NCI-H446 treated with DMSO at 0.1 percent for 48 hours (cell line): ENCODE measurements around the gene SSBP2.
"Not testable (repeated sequence)": the region's sequence is repeated elsewhere in the genome, so short reads cannot be mapped to it uniquely, and the experiment has no call there.

ENCODE experiments used
- DNase-seq: peaks from one replicate; lab custom pipeline; 2025; lab: John Stamatoyannopoulos, UW

SSBP2 gene

DNA sequence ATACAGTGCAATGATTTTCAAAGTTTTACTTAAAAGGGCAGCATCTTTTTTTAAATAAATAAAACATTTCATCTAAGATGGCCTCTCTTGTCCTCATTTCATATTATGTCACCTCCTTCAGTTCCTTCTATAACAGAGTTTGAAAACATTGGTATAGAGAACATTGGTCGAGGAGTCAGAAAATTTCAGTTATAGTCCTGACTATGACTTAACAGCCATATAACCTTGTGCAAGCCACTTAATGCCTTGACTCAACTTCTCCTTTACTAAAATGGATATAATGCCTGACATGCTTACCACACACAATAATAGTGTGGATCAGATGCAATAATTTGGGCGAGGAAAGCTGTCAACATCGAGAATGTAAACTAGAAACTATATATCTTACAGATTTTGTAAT lies 22.6 kb downstream of the SSBP2 start:
- DNase-seq = no peak

DNA sequence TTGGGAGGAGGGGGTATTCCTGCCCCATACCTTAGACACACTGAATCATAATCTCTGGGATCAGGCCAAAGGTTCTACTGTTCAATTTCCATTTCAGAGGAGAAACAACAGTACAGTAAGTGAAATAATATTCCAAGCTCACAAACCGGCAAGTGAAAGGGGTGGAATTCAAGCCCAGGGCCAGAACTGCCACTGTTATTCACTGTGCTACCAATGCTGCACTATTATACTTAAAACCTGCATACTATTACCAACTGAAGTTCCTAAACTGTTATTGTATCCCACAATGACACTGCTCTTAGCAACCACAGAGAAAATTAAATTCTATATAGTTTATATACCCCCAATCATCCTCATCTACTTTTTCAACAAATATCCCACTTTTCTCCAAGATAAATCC lies 24.6 kb downstream of the SSBP2 start:
- DNase-seq = no peak

DNA sequence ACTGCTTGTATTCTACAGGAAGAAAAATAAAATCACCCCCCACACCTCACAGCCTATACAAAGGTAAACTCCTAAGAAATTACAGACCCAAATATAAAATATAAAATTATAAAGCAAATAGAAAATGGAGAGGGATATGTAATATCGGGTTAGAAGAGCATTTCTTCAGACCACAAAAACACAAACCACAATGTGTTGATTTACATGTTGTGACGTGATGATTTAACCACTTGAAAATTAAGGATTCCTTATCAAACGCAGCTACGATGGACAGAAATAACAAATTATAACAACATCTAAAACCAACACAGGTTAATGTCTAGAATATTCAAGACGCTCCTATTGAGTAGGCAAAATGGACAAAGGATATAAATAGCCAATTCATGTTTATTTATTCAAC lies 26.3 kb downstream of the SSBP2 start:
- no peak for DNase-seq

DNA sequence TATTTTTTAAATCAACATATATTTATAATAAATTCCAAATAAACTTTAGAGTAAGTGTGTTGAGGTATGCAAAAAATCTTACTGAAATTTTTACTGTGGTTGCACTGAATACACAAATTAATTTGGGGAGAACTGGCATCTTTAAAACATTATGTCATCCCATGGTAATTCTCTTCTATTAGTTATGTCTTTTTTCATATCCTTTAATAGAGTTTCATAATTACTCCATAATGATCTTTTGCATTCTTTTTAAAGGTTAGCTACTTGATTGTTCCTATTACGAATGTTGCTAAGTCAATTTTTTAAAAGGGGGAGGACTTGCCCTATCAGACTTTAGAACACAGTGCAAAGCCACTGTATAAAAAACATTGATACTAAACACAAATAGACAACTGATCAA lies 26.8 kb downstream of the SSBP2 start:
- no peak for DNase-seq

DNA sequence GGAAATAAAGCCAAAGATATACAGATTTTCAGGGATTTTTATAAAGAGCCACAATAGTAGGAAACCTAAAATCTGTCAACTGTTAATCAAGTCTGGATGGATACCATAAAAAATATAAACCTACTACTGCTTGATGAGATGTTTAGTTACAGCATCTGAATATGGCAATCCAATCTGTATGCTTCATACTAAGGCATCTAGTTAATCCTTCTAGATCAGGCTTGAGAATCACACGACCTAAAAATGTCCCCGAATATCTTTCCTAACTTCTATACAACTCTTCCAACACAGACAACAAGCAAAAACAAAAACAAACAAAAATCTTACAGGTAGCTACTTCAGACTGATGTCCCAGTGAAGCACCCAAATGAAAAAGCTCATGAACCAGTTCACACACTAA lies 29.8 kb downstream of the SSBP2 start:
- no peak for DNase-seq

DNA sequence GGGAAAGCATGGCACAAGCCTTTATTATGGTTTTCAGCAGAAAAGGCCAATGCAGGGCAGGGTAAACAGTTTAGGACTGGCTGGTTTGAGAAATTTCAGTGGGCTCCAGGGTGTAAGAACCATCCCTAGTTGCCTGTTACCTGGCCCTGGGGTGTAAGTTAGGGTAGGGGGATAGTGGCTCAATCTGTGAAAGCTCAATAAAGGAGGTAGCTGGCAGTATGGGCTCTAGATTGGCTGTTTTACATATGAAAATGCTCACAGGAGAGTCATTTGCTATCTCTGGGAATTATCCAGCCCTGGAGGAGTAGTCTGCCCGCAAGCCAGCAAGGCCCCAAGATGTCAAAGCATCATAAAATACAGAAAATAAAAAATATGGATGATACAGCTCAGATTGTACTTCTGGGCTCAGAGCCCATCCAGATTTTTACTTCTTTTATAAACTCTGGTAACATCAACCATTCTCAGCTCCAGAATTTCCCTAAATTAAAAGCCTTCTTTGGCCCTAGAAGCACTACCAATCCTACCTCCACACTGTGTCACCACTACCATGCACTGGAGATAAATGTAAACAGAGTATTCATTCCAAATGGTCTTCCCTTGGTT lies 31.1 kb downstream of the SSBP2 start:
- no peak for DNase-seq

DNA sequence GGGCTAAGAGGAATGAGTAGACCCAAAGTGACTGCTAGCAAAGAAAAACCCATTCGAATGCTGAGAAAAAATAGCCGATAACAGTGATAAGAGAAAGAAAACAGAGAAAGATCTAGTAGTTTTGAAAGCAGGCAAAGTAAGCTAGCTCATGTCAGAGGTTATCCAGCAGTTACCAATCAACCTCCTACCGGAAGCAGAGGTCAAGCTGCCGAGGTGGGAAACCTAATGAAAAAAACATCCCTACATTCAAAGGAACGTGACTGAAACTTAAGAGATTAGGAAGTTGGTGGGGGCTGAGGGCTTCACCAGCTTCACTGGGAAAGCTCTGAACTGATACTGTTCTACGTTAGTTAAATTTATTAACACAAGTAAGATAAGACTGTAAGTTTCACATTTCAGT lies 32.6 kb downstream of the SSBP2 start:
- no peak for DNase-seq

DNA sequence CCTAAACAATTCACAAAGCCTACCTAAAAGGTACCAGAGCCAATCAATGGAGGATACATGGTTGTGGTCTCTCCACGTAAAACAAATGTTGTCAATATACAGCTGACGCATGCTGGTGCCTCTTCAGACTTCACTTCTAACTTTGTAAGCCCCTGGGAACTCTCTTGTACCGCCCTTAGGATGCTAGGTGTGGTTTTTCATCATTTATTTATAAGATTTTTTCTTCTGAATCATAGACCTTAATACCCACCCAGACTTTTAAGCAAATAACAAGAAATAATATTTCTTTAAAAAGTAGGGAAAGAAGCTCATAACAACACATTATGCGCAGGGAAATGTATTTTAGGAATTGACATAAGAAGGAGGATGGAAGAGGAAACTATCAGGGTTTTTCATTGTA lies 33.0 kb downstream of the SSBP2 start:
- DNase-seq = no peak

DNA sequence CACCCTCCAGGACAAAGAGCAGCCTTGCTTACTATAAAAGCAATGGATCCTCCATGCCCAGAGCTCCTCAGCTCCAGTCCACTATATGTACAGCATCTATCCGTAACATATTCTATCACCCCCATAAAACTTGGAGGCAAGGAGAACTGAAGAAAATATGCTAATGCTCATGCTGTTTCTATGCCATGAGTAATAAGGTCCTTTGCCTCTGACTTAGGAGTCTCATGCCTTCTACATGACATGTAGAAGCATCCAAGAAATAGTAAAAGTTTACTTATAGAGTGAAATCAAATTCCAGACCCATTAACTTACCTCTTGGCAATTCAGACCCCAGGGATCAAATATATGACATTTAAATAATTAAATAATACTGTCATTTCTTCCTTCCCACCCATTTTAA lies 33.7 kb downstream of the SSBP2 start:
- DNase-seq = no peak

DNA sequence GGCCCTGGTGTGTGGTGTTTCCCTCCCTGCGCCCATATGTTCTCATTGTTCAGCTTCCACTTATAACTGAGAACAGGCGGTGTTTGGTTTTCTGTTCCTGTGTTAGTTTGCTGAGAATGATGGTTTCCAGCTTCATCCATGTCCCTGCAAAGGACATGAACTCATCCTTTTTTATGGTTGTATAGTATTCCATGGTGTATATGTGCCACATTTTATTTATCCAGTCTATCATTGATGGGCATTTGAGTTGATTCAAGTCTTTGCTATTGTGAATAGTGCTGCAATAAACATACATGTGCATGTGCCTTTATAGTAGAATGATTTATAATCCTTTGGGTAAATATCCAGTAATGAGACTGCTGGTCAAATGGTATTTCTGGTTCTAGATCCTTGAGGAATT lies 36.8 kb downstream of the SSBP2 start:
- not testable (repeated sequence) for DNase-seq

DNA sequence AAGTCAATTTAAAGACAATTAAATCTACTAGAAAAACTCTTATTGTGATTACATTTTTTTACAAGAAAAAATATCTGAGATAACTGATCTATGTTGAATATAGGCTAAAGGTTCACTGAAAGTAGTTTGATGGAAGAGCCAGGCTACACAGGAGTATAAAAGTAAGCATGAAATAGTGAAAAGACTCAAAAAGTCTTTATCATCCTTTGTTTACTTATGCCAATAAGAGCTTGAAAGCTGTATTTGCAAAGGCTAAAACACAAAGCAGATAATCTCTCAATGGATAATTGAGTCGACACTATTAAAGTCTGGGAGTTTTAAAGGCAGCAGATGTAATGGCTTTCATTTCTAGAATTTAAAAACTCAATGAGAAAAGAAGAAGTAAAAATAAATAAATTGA lies 42.0 kb downstream of the SSBP2 start:
- DNase-seq = no peak

DNA sequence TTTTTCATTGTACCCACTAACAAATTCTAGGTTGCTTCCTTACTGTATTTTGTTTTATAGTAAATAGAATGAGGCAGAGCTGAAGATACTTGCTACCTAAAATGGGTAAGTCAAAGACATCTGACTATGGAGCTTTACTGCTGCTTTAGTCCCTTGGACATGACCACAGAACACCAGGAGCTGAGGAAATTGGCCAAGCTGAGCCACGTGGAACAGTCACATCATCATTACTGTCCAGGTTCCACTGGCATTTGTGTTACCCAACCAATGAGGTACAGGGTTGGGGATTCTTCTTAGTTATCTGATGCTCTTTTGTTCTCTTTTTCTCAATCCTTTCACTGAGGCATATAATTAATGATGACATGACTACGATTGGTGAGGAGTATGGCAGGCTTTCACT lies 47.1 kb downstream of the SSBP2 start:
- no peak for DNase-seq

DNA sequence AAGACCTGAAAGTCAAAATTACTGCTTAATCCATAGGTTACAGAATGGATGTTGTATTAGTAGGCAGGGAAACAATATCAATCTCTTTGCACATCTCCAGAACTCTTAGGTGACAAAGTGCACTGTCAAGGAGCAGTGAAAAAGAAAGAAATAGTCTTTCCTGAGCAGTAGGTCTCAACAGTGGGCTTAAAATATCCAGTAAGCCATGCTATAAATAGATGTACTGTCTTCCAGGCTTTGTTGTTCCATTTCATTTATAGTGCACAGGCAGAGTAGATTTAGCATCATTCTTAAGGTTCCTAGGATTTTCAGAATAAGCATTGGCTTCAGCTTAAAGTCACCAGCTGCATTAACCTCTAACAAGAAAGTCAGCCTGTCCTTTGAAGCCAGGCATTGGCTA lies 50.7 kb downstream of the SSBP2 start:
- DNase-seq = no peak

DNA sequence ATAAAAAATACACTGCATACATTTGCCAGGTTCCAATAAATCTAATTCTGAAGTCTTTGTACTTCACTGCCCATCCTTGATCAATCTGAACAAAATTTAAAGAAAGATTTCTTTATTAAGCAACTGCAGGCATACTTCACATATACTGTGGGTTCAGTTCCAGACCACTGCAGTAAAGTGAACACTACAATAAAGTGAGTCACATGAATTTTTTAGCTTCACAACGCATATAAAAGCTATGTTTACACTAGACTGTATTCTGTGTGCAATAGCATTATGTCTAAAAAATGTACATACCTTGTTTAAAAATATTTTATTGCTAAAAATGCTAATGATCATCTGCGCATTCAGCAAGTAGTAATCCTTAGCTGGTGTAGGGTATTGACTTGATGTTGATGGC lies 52.1 kb downstream of the SSBP2 start:
- DNase-seq = no peak

DNA sequence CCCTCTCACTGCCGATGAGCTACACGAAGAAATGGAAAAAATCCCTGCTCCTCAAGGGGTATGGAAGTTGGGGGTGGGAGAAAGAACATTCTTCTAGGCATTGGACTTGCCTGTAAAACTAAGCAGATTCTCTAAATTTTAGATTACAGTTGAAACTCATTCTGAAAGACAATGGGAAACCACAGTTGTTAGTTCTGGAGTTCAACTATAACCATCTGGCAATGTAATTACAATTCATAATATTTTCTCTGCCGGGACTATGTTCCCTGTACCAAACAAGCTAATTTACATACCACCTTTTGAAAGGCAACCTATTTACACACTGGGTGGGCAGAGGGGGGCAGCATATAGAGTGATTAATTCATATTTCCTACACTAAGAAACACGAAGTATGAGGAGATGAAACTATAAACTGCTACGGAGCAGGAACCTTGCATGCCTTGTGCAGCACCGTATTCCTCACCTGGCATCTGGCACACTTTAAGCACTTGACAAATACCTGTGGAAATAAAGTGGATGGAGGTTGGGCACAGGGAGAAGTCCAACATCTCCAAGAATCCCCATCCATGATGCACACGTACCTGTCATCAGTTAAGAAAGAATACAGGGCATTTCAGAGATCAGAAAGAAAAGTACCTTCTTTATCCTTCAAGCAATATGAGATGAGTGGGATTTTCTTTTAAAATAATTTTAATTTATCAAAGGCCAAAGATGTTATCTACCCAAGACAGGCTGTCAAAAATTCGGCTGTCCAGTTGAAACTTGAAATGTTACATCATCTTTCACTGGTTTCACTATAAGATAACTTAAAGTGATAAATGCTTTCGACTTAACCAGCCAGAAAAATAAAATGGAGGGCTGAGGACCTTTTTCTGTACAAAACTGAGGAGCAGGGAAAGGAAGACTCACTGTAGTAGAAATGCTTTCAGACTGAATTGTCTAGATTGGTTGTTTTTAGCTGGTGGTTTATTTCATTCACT lies 54.2 kb downstream of the SSBP2 start:
- DNase-seq = no peak

DNA sequence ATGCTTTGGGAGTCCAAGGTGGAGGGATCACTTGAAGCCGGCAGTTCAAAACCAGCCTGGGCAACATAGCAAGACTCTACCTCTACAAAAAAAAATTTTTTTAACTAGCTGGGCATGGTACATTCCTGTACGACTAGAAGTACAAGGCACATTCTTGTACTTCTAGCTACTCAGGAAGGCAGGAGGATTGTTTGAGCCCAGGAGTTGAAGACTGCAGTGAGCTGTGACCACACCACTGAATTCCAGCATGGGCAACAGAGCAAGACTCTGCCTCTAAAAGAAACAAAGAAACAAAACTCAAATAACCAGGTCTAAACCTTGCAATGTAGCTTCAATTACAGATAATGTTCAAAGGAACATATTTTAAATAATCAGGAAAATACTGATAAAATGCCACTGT lies 56.2 kb downstream of the SSBP2 start:
- DNase-seq = no peak

DNA sequence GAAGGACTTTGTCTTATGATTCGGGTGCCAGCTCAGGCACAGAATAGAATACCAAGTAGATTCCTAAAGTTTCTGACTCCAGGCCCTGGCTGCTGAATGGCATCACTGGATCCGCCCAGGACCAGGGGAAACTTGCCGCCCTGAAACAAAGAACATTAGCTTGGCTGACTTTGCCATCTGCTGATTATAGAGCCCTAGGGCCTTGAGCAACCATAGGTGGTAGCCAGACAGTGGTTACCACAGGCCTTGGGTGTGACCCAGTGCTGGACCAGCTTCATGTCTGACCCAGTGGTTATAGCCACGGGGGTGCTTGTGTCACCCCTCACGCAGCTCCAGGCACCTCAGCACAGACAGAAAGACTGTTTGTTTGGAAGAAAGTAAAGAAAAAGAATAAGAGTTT lies 62.7 kb downstream of the SSBP2 start:
- DNase-seq = no peak

DNA sequence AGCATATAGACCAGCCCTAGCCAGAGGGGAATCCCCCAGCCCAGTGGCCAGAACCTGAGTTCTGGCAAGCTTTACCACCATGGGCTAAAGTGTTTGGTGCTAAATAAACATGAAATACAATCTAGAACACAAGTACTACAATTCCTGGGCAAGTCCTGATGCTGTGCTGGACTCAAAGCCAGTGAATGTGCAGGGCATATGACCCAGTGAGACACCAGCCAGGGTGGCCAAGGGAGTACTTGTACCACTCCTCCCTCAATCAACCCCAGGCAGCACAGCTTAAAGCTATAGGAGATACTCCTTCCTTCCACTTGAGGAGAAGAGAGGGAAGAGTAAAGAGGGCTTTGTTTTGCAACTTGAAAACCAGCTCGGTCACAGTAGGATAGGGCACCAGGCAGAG lies 63.6 kb downstream of the SSBP2 start:
- DNase-seq = no peak

DNA sequence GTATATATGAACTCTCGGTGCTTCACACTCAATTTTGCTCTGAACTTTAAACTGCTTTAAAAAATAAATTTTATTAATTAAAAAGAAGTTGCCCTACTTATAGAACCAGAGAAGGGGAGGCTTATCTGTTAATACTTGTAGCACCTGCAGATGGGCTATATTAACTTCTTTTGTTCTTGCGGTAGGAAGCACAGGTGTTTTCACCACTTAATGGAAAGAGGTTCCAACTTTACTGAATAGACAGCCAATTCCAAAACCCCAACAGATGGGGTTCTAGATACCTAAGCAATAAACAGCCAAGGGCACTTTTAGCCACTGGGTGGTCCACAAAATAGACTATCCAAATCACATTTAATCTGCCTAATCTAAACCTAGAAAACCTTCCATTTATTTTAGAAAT lies 65.4 kb downstream of the SSBP2 start:
- DNase-seq = no peak

DNA sequence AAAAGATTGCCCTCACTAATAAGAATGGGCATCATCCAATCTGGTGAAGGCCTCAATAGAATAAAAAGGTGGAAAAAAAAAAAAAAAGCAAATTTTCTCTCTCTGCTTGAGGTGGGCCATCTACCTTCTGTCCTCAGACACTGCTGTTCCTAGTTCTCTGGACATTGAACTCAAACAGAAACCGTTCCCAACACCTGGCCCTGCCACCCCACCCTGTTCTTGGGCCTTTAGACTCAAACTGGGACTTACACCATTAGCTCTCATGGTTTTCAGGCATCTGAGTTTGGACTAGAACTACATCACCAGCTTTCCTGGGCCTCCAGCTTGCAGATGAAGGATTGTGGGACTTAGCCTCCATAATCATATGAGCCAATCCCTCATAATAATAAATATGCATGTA lies 71.0 kb downstream of the SSBP2 start:
- no peak for DNase-seq

DNA sequence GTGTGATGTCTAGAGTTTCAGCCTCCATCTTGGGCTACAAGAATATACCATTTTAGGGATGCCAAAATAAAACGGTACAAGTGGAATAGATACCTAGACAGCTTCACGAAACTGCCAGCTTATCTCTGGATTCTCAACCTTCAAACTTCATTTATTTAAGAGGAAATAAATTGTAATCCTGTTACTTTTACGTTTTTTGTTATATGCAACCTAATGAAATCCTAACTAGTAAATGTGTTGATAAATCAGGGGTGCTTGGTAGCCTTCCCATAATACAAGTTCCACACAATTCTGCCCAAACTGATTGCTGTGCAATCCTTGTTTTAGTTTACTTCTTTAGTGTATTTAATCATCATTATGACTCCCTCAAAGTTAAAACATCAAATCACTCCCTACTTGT lies 75.5 kb downstream of the SSBP2 start:
- no peak for DNase-seq

DNA sequence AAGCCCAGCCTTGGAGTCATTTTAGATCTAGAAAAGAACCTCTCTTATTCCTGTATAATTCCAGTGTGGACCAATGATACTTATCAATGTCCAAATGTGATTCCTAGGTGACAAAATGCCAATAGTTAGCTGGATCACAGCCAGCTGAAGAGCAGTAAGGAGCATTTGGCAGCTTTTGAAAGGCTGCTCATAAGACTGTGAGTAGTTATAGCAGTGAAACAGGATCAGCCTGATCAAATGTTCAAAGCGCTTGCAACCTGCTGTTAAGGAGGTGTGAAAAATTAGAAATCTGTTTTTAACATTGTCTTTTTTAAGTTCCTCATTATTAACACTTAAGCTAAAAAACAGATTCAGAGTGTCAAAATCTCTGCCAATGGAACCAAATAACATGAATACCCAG lies 85.1 kb downstream of the SSBP2 start:
- DNase-seq = peak; percentile 11

DNA sequence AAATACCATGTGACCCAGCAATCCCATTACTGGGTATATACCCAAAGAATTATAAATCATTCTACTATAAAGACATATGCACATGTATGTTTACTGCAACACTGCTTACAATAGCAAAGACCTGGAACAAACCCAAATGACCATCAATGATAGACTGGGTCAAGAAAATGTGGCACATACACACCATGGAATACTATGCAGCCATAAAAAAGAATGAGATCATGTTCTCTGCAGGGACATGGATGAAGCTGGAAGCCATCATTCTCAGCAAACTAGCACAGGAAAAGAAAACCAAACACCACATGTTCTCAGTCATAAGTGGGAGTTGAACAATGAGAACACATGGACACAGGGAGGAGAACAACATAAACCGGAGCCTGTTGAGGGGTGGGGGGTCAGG lies 90.3 kb downstream of the SSBP2 start:
- not testable (repeated sequence) for DNase-seq

DNA sequence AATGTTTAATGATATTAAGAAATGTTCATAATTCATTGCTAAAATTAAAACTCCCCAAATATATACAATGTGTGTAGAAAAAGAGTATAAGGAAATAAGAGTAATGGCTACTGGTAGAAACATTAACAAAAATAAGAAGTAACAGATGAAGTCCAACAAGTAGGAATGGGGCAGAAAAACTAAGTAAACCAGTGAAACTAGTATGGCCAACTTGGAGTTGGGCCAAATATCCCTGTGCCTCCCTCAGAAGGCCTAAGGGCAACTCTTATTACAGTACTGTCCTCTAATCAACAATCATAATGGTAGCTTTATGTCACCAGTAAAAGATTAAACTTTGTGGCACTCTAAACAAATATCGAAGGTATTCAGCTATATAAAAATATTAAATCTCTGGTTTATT lies 93.5 kb downstream of the SSBP2 start:
- no peak for DNase-seq
